Epidermal melanocyte (primary cell): Measurements from ENCODE around the gene TIMP1.

ENCODE experiments used
- DNase-seq: peaks from one replicate; pipeline ENCODE4 v3.0.0; 2011; ENCODE audit warnings: low spot score; ENCODE audit not compliant: insufficient read length

Gene TIMP1

GRCh38 chrX:47581731-47582647 lies at the start of gene TIMP1:
Gene TIMP1 (plus strand): TSS chrX:47582436. CDS start chrX:47583416, 980 bp downstream.
- DNase-seq, result peak; percentile 80

GRCh38 chrX:47539860-47540259 lies 42.4 kb upstream of the TIMP1 start:
- no peak for DNase-seq

DNA sequence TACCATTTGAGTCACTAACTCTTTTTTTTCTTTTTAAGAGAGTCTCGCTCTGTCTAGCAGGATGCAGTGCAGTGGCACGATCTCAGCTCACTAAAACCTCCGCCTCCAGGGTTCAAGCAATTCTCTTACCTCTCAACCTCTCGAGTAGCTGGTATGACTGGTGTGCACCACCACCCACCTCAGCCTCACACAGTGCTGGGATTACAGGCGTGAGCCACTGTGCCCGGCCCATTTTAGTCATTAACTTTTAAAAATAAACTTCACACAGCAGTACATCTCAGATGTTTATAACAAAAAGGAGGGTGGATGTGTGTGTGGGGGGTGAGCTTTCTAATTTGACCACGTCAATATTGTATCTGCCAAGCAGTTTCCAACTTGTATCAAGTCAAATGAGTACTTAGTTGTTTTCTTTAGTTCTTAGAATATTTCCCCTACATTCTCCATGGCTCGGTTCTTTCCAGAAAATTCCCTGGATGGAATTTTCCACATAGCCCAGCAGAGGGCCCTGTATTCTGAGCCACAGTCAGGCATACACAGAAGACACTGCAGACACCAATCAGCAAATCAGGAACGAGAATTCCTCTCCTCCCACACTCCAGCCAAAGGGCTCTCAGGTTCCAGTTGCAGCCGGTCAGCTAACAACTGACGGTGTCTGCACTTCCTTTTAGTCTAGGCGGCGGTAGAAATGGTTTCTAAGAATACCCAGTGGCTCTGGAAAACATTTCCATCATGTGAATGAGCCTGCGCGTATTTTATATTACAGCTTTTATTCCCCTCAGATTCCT lies 41.3 kb upstream of the TIMP1 start:
- peak; percentile 84 for DNase-seq

- DNase-seq, result no peak
Measured at GRCh38 chrX:47543496-47543895, 38.7 kb upstream of the TIMP1 start.

- peak; percentile 45 for DNase-seq
Measured at GRCh38 chrX:47556045-47556623, 26.1 kb upstream of the TIMP1 start.

GRCh38 chrX:47558436-47558835 lies 23.8 kb upstream of the TIMP1 start:
- no peak for DNase-seq

DNA sequence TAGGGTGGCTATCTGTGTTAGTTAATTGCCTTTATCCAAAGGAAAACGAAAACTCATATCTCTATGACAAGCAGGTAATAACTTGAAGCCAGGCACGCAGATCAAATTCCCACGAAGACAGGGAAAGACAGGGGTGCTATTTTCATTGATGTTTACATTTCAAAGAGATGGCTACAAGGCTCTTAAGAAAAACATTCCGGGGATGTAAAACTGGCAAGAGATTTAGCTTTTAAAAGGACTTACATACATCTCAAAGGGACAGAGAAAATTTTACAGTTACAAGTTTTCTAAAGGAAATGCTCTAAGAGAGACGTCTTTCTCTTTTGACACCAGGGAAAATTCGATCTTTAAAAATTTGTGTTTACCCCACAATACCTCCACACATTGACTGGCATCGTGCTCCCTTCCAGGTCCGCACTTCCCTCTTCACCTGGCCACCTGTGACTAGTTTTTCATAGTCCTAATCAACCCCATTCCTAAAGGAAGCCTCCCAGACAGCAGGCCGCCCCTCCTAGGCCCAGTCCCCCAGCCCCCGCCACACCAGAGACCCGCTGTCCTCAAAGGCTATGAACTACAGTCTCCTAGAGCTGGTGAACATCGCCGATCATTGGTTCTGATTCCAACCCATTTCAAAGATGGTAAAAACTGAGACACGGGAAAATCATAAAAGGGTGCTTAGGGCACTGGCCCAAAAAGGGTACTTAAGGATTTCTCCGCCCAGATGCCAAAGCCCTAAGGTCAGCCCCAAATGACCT lies 21.9 kb upstream of the TIMP1 start:
- no peak for DNase-seq

GRCh38 chrX:47560934-47561658 lies 21.1 kb upstream of the TIMP1 start, which contains the start of gene ARAF:
Gene ARAF (plus strand): TSS chrX:47561205. CDS start chrX:47562968, 1,763 bp downstream.
- peak; percentile 81 for DNase-seq

DNA sequence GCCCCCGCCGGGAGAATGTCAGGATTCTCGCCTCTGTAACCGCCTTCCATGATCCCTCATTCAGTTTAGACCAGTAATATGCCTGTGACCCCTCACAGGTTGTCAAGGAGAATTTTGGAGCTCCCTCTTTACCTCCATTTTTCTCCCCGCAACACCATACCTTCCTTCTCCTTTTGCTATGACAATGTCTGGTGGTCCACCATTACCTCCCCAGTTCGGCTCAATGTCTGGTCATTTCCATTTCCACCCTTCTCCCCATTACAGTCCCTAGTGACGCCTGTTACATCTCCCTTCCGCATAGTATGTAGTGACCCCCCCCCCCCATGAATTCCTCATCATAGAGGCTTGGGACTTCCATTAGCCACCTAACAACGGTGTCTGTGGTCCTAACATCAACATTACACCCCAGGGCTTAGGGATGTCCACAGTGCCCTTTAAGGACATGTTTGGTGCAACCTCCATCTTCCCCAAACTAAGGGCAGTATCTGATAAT lies 20.5 kb upstream of the TIMP1 start:
- no peak for DNase-seq

DNA sequence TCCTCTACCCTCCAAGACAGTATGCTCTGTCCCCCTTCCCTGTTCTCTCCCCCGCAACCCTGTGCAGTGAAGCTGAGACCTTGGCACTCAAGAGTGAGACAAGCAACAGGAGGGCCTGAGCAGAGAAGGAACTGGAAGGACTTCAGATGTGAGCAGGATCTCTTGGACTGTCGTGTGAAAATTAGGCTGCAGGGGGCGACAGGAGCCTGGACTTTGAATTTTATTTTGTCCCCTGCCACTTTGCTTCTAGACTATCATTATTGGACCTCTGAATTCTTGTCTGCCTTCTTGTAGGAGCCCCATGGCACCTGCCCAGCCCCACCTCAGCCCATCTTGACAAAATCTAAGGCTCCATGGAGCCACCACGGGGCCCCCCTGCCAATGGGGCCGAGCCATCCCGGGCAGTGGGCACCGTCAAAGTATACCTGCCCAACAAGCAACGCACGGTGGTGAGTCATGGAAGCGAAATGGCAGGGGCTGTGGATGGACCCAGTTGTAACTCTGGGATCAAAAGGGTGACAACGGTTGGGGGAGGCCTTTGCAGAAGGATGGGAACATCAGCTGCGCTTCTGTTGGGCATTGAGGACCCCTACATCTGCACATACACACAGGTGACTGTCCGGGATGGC lies 19.5 kb upstream of the TIMP1 start:
- DNase-seq, result no peak

GRCh38 chrX:47563801-47564315 lies 18.4 kb upstream of the TIMP1 start:
- DNase-seq, result no peak

- DNase-seq, result no peak
Measured at GRCh38 chrX:47564438-47565085, 17.7 kb upstream of the TIMP1 start.

DNA sequence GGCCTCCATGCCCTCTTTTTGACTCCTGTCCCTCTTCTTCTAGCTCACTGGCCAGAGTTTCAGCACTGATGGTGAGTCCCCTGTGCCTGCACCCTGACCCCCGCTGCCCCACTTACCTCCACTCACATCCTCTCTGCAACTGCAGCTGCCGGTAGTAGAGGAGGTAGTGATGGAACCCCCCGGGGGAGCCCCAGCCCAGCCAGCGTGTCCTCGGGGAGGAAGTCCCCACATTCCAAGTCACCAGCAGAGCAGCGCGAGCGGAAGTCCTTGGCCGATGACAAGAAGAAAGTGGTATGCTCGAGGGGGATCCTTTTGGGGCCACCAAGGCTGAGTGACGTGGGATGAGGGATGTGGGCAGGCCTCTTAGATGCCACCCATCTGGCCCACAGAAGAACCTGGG lies 15.4 kb upstream of the TIMP1 start:
- DNase-seq, result no peak

- DNase-seq, result no peak
Measured at GRCh38 chrX:47568656-47569295, 13.5 kb upstream of the TIMP1 start.

GRCh38 chrX:47570794-47571193 lies 11.4 kb upstream of the TIMP1 start:
- no peak for DNase-seq

DNA sequence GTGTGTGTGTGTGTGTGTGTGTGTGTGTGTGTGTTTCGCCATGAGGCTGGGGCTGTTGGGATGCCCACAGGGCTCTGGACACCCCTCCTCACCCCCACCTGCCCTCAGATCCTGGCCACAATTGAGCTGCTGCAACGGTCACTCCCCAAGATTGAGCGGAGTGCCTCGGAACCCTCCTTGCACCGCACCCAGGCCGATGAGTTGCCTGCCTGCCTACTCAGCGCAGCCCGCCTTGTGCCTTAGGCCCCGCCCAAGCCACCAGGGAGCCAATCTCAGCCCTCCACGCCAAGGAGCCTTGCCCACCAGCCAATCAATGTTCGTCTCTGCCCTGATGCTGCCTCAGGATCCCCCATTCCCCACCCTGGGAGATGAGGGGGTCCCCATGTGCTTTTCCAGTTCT lies 11.0 kb upstream of the TIMP1 start:
- DNase-seq, result no peak

- no peak for DNase-seq
Measured at GRCh38 chrX:47571896-47572295, 10.3 kb upstream of the TIMP1 start.

GRCh38 chrX:47572773-47573340 lies 9.4 kb upstream of the TIMP1 start:
- DNase-seq, result no peak
